GM12878 (cell line): ENCODE results near the gene CRTC1. TPM values are rescaled to one million over a fixed set of nuclear protein-coding genes. Genes with fewer than 3 reads are reported as not detected.

Source experiments
- ATAC-seq: fragments of 200-7000 bp; cut with Tn5 transposase; 3 replicates; pipeline ENCODE4 v1.9.1; 2020; ENCODE audit warnings: mild to moderate bottlenecking, moderate library complexity
- BruUV-seq: library from RNA; stranded (reverse); fragments of 400-500 nt; replicated peaks from 2 replicates; lab custom pipeline; 2021; lab: Mats Ljungman, UMichigan
- CTCF ChIA-PET: fragments of 300-600 bp; sonication (Branson Sonifier 250); formaldehyde crosslinking; extraction: SDS; loops from one replicate; lab custom pipeline; 2021; ENCODE audit warnings: inconsistent platforms; lab: Yijun Ruan, JAX
- POLR2A ChIA-PET: fragments of 350-600 bp; formaldehyde crosslinking; extraction: SDS; loops from one replicate; lab custom pipeline; 2021; ENCODE audit warnings: inconsistent platforms; lab: Charles Lee
- RAD21 ChIA-PET: fragments of 300-600 bp; sonication (Branson Sonifier 250); formaldehyde crosslinking; loops from one replicate; lab custom pipeline; 2023; ENCODE audit warnings: antibody characterized with exemption; ENCODE audit not compliant: unreplicated experiment; lab: Charles Lee
- SMC1A ChIA-PET: fragments of 300-600 bp; sonication (Branson Sonifier 250); formaldehyde crosslinking; loops from one replicate; lab custom pipeline; 2023; ENCODE audit not compliant: unreplicated experiment, uncharacterized antibody; lab: Charles Lee
- DNase-seq: peaks from one replicate; pipeline ENCODE4 v3.0.0-alpha.2; 2011; ENCODE audit warnings: low read depth, low spot score
- FAIRE-seq: peaks from 3 replicates; lab custom pipeline; 2011; peaks lifted over from hg19 to GRCh38; lab: Jason Lieb, UNC
- H2AFZ ChIP-seq: 2 replicates; pipeline ENCODE4 v1.6.0; 2011; ENCODE audit warnings: low read depth, low read length, control low read depth; ENCODE audit not compliant: control insufficient read depth
- H3K27ac ChIP-seq: 2 replicates; pipeline ENCODE4 v1.5.1; 2011; ENCODE audit warnings: control low read depth; ENCODE audit not compliant: control insufficient read depth, insufficient read depth
- H3K27me3 ChIP-seq, 2 experiments: replicated peaks in 1 of 2; 2 replicates each; pipeline versions ENCODE4 v1.6.0 to v1.6.1; 2011; ENCODE audit warnings: low read length in 1 of 2; ENCODE audit not compliant: control insufficient read depth in 2 of 2, insufficient read depth in 2 of 2
- H3K36me3 ChIP-seq, 2 experiments: 2 replicates each; pipeline ENCODE4 v1.5.1; 2011; ENCODE audit warnings: low read length in 1 of 2; ENCODE audit not compliant: control insufficient read depth in 2 of 2, insufficient read depth in 2 of 2
- H3K4me1 ChIP-seq: 2 replicates; pipeline ENCODE4 v1.6.1; 2011; ENCODE audit warnings: mild to moderate bottlenecking, low read length, moderate library complexity, mixed read lengths; ENCODE audit not compliant: control insufficient read depth, insufficient read depth
- H3K4me2 ChIP-seq: 2 replicates; pipeline ENCODE4 v1.6.0; 2011; ENCODE audit warnings: control low read depth; ENCODE audit not compliant: control insufficient read depth, insufficient read depth
- H3K4me3 ChIP-seq: fragments of 200-600 bp; sonication (generic); 2 replicates; pipeline ENCODE4 v1.5.1; 2016
- H3K79me2 ChIP-seq: 2 replicates; pipeline ENCODE4 v1.6.0; 2011; ENCODE audit warnings: low read length; ENCODE audit not compliant: control insufficient read depth, insufficient read depth
- H3K9ac ChIP-seq: 2 replicates; pipeline ENCODE4 v1.8.0; 2011; ENCODE audit warnings: low read length, control low read depth, mixed read lengths; ENCODE audit not compliant: control insufficient read depth, insufficient read depth
- H3K9me3 ChIP-seq: replicated peaks from 3 replicates; pipeline ENCODE4 v1.5.1; 2011; ENCODE audit warnings: mild to moderate bottlenecking, low read length; ENCODE audit not compliant: control insufficient read depth, insufficient read depth
- H4K20me1 ChIP-seq: 2 replicates; pipeline ENCODE4 v1.6.0; 2011; ENCODE audit not compliant: control insufficient read depth, insufficient read depth
- BHLHE40 ChIP-seq, 2 experiments: fragments of 450-650 bp in 1 of 2; IDR thresholded peaks; 2 replicates each; pipeline ENCODE4 v1.6.1; 2011 to 2017; ENCODE audit warnings: low read depth in 2 of 2, borderline replicate concordance in 1 of 2, improper control_type of control experiment in 1 of 2, low read length in 1 of 2, mild to moderate bottlenecking in 1 of 2
- CREB1 ChIP-seq: IDR thresholded peaks from 2 replicates; pipeline ENCODE4 v1.6.1; 2012; ENCODE audit warnings: low read depth, mild to moderate bottlenecking, inconsistent platforms
- CREM ChIP-seq: IDR thresholded peaks from 2 replicates; pipeline ENCODE4 v1.6.1; 2014; ENCODE audit warnings: antibody characterized with exemption, low read depth
- FOXK2 ChIP-seq: fragments of 450-650 bp; IDR thresholded peaks from 2 replicates; pipeline ENCODE4 v1.6.1; 2017; ENCODE audit warnings: mild to moderate bottlenecking, moderate library complexity
- GATAD2B ChIP-seq: fragments of 450-650 bp; conservative IDR thresholded peaks from 2 replicates; pipeline ENCODE4 v1.6.1; 2017; ENCODE audit warnings: low read depth, mild to moderate bottlenecking, moderate library complexity
- HCFC1 ChIP-seq: fragments of 150-350 bp; IDR thresholded peaks from 2 replicates; pipeline ENCODE4 v1.6.1; 2014; ENCODE audit warnings: low read length
- HDGF ChIP-seq: fragments of 450-650 bp; IDR thresholded peaks from 2 replicates; pipeline ENCODE4 v1.6.1; 2016; ENCODE audit warnings: antibody characterized with exemption
- IKZF1 ChIP-seq: fragments of 450-650 bp; conservative IDR thresholded peaks from 2 replicates; pipeline ENCODE4 v1.6.1; 2017; ENCODE audit warnings: antibody characterized with exemption, mild to moderate bottlenecking
- LARP7 ChIP-seq: fragments of 450-650 bp; IDR thresholded peaks from 2 replicates; pipeline ENCODE4 v1.6.1; 2017; ENCODE audit warnings: mild to moderate bottlenecking
- NR2C2 ChIP-seq: IDR thresholded peaks from 2 replicates; pipeline ENCODE4 v1.6.1; 2011; ENCODE audit warnings: borderline replicate concordance, low read depth; ENCODE audit not compliant: control insufficient read depth, insufficient read length
- NRF1 ChIP-seq: conservative IDR thresholded peaks from 2 replicates; pipeline ENCODE4 v1.6.1; 2011; ENCODE audit warnings: mild to moderate bottlenecking, low read depth, low read length, improper control_type of control experiment
- POLR2A ChIP-seq: IDR thresholded peaks from 2 replicates; pipeline ENCODE4 v1.6.1; 2011; ENCODE audit warnings: low read depth, mild to moderate bottlenecking, low read length
- POU2F2 ChIP-seq: IDR thresholded peaks from 3 replicates; pipeline ENCODE4 v1.6.1; 2011; ENCODE audit warnings: low read depth, mild to moderate bottlenecking, low read length, borderline replicate concordance
- RAD21 ChIP-seq: IDR thresholded peaks from 2 replicates; pipeline ENCODE4 v1.6.1; 2011; ENCODE audit warnings: mild to moderate bottlenecking, low read depth, low read length, moderate library complexity; ENCODE audit not compliant: insufficient read depth
- RAD51 ChIP-seq: fragments of 450-650 bp; IDR thresholded peaks from 2 replicates; pipeline ENCODE4 v1.6.1; 2016; ENCODE audit warnings: moderate library complexity, mild to moderate bottlenecking, inconsistent platforms
- SPI1 ChIP-seq: IDR thresholded peaks from 2 replicates; pipeline ENCODE4 v1.6.1; 2011; ENCODE audit warnings: low read depth, mild to moderate bottlenecking, low read length, moderate library complexity, borderline replicate concordance; ENCODE audit not compliant: insufficient read depth
- SRF ChIP-seq, 2 experiments: IDR thresholded peaks; 2 replicates each; pipeline ENCODE4 v1.6.1; 2011; ENCODE audit warnings: low read depth in 2 of 2, low read length in 2 of 2, mild to moderate bottlenecking in 1 of 2, moderate library complexity in 1 of 2
- SUZ12 ChIP-seq: fragments of 200-600 bp; sonication (generic); IDR thresholded peaks from one replicate; pipeline ENCODE4 v1.6.1; 2018; ENCODE audit warnings: antibody characterized with exemption, mild to moderate bottlenecking; ENCODE audit not compliant: unreplicated experiment
- TAF1 ChIP-seq: IDR thresholded peaks from 2 replicates; pipeline ENCODE4 v1.6.1; 2011; ENCODE audit warnings: mild to moderate bottlenecking, low read depth, low read length, borderline replicate concordance
- TCF3 ChIP-seq: IDR thresholded peaks from 2 replicates; pipeline ENCODE4 v1.6.1; 2012; ENCODE audit warnings: low read depth, mild to moderate bottlenecking, low read length, borderline replicate concordance; ENCODE audit not compliant: insufficient read depth
- ZNF384 ChIP-seq: IDR thresholded peaks from 2 replicates; pipeline ENCODE4 v1.6.1; 2012; ENCODE audit warnings: low read depth, mild to moderate bottlenecking, low read length, improper control_type of control experiment, borderline replicate concordance
- WGBS: methylation state at CpG from one replicate; pipeline ENCODE4 v1.1.6; 2016; ENCODE audit warnings: low lambda C conversion rate; ENCODE audit not compliant: insufficient replicate concordance, insufficient coverage; ENCODE audit errors: missing lambda C conversion rate; 5-methylcytosine and 5-hydroxymethylcytosine counted together
- in situ Hi-C: fragments of 300-500 bp; cut with MboI; formaldehyde crosslinking; loops from 9 replicates; pipeline ENCODE4 v1.14.3; 2018; ENCODE audit warnings: mixed read lengths
- intact Hi-C: fragments of 100-400 bp; cut with micrococcal nuclease; formaldehyde crosslinking; loops from one replicate; pipeline ENCODE4 v1.14.2; 2022; ENCODE audit not compliant: unreplicated experiment
- polyA plus RNA-seq, 11 experiments: library from polyadenylated mRNA; depleted of rRNA in 4 of 11; unstranded in 6 of 11; stranded (reverse) in 5 of 11; fragments of >200 nt; fragmentation: Nextera tagmentation in 4 of 11; fragmentation: Illumina TruSeq in 1 of 11; extraction: Ambion mirVana in 4 of 11; extraction: Trizol in 1 of 11; gene quantifications; 1 replicate in 1 of 11; 2 replicates in 10 of 11; pipeline versions ENCODE4 v1.2.1 to v1.2.3, GENCODE V29; 2011 to 2016; ENCODE audit warnings: inconsistent platforms in 2 of 11, missing spikeins in 2 of 11, low read depth in 1 of 11
- total RNA-seq, 4 experiments: library from RNA; depleted of rRNA in 3 of 4; stranded (reverse); fragments of >200 nt in 3 of 4; fragmentation: Illumina TruSeq in 1 of 4; extraction: Trizol in 1 of 4; gene quantifications; 2 replicates each; pipeline versions ENCODE4 v1.2.1 to v1.2.3, GENCODE V29; 2013 to 2021
- TF ChIP-seq, protein P1 (sequence below): IDR thresholded peaks from 2 replicates; pipeline ENCODE4 v1.6.1; 2011; ENCODE audit warnings: low read depth, low read length, improper control_type of control experiment, borderline replicate concordance
- TF ChIP-seq, protein P2 (sequence below): IDR thresholded peaks from 2 replicates; pipeline ENCODE4 v1.6.1; 2012; ENCODE audit warnings: low read depth, low read length, improper control_type of control experiment
- TF ChIP-seq, protein P3 (sequence below): IDR thresholded peaks from 2 replicates; pipeline ENCODE4 v1.6.1; 2011; ENCODE audit warnings: mild to moderate bottlenecking, low read depth, low read length, moderate library complexity; ENCODE audit not compliant: insufficient replicate concordance

The CRTC1 gene
- total and polyA plus RNA-seq, 10 of the 15 experiments (the other 5 are each of a cell fraction or from before 2014, with no cell fraction given) = 0.02 to 4.6 (median 1.1) TPM; not detected in 1

DNA sequence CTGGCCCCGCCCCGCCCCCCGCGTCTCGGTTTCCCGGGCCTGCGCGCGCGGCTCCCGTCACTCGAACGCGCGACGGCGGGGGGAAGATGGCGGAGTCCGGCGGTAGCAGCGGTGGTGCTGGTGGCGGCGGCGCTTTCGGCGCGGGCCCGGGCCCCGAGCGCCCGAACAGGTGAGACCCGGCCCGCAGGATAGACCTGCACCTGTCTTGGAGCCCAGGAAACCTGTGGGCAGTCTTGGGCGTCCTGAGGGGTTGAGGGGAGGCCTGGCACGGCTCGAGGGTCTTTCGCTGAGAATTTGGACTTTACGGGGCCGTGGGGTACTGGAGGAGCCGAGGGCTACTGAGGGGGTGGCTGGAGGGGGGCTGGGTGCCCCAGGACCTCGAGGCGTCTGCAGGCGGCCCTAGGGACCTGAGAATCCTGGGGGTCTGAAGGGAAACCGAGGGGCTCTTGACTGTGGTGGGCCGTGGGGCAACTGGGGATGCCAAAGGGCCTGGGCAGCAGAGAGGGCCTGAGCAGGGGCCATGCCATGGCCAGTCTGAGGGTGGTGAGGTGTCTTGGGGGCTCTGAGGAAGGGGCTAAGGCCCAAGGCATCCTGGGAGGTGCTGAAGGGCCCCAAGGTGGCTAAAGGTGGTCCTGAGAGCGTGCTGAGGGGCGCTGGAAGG lies 46.4 kb upstream of the CRTC1 start, which contains the start of gene KLHL26:
KLHL26 (plus strand) TSS at position 60 of the 661 bp plus-strand sequence; CDS start at position 87, 27 bp downstream.
- H3K9me3 ChIP-seq = no peaks in the 10 kb centered on the region
- no peak for FAIRE-seq
- H3K9ac ChIP-seq = peak within 1 kb of the TSS; percentile 93
- peak within 1 kb of the TSS; percentile 94 for H3K4me2 ChIP-seq
- ChIA-PET CTCF (no interaction called here), RAD21 (no interaction called here), SMC1A (no interaction called here), POLR2A (no interaction called here)
- DNase-seq = no peak
- H3K27ac ChIP-seq = peak within 1 kb of the TSS; percentile 63
- intact Hi-C loops = loop anchor here (1.0 to 2.0 kb wide), 2 partner anchors 115 to 282 kb away; partner anchors contain the start of genes COPE, DDX49 and ELL
- no peaks in the 10 kb centered on the region for H3K36me3 ChIP-seq
- no peak for ATAC-seq
- no peaks in the 10 kb centered on the region for H4K20me1 ChIP-seq
- in situ Hi-C loops = no loop called here
- peak within 1 kb of the TSS; percentile 94 for H3K4me3 ChIP-seq
- H2AFZ ChIP-seq = peak within 1 kb of the TSS; percentile 99
- H3K27me3 ChIP-seq = no peaks in the 10 kb centered on the region
- WGBS = 2% methylated on average over 23 of the region's 47 CpGs
- peaks cover 14% of the 10 kb centered on the region for H3K79me2 ChIP-seq
- BruUV-seq = no TSS peak
- H3K4me1 ChIP-seq = peaks cover 9% of the 10 kb centered on the region
- peak; percentile 31; the same call in 1 of the 2 replicates for TF ChIP-seq NRF1
- peak; percentile 36; the same call in 1 of the 2 replicates for TF ChIP-seq HCFC1
- 0 out of 2 replicates have a peak, but pooled peaks have one; percentile 39 for TF ChIP-seq GATAD2B
- 0 out of 4 replicates have a peak, but pooled peaks of 1 of the 2 experiments have one; percentile 14 for TF ChIP-seq BHLHE40 (IDR thresholded peaks at IDR 0.05; ENCODE audit: borderline replicate concordance in 1 of 2, low read depth in 2 of 2, low read length in 1 of 2)
- no peak for TF ChIP-seq FOXK2
- TF ChIP-seq, protein P1, sequence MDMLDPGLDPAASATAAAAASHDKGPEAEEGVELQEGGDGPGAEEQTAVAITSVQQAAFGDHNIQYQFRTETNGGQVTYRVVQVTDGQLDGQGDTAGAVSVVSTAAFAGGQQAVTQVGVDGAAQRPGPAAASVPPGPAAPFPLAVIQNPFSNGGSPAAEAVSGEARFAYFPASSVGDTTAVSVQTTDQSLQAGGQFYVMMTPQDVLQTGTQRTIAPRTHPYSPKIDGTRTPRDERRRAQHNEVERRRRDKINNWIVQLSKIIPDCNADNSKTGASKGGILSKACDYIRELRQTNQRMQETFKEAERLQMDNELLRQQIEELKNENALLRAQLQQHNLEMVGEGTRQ = no peak
- TF ChIP-seq SPI1 = no peak
- TF ChIP-seq CREB1 = peak; percentile 91
- TF ChIP-seq RAD51 = no peak
- TF ChIP-seq POU2F2 = no peak
- TF ChIP-seq LARP7 = 0 out of 2 replicates have a peak, but pooled peaks have one; percentile 26
- TF ChIP-seq SUZ12 = no peak
- TF ChIP-seq, protein P2, sequence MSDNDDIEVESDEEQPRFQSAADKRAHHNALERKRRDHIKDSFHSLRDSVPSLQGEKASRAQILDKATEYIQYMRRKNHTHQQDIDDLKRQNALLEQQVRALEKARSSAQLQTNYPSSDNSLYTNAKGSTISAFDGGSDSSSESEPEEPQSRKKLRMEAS = no peak
- peak; percentile 88; the same call in 1 of the 2 replicates for TF ChIP-seq TAF1
- TF ChIP-seq, protein P3, sequence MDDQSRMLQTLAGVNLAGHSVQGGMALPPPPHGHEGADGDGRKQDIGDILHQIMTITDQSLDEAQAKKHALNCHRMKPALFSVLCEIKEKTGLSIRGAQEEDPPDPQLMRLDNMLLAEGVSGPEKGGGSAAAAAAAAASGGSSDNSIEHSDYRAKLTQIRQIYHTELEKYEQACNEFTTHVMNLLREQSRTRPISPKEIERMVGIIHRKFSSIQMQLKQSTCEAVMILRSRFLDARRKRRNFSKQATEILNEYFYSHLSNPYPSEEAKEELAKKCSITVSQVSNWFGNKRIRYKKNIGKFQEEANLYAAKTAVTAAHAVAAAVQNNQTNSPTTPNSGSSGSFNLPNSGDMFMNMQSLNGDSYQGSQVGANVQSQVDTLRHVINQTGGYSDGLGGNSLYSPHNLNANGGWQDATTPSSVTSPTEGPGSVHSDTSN = peak; percentile 38
- TF ChIP-seq SRF (IDR thresholded peaks at IDR 0.05; ENCODE audit: low read depth in 2 of 2, low read length in 2 of 2) = peak in 1 of 2 experiments; percentile 64; a peak in 1 of 4 replicates
- no peak for TF ChIP-seq HDGF
- TF ChIP-seq CREM = peak; percentile 90
- no peak for TF ChIP-seq ZNF384
- TF ChIP-seq IKZF1 = peak; percentile 36; the same call in 1 of the 2 replicates
- peak; percentile 92 for TF ChIP-seq POLR2A
- no peak for TF ChIP-seq NR2C2
- no peak for TF ChIP-seq TCF3
- no peak for TF ChIP-seq RAD21
